SU-DHL-6 (cell line): ENCODE results near the gene YIPF5.

ENCODE experiments used
- H2AFZ ChIP-seq: fragments of 200-600 bp; sonication (generic); 2 replicates; pipeline ENCODE4 v1.6.1; 2014; ENCODE audit warnings: low read depth, mild to moderate bottlenecking, moderate library complexity, mixed read lengths, antibody characterized with exemption, low read length; ENCODE audit not compliant: severe bottlenecking
- H3F3A ChIP-seq: fragments of 200-600 bp; shearing (Covaris generic); 2 replicates; pipeline ENCODE4 v1.6.0; 2016; ENCODE audit warnings: antibody characterized with exemption, mild to moderate bottlenecking; ENCODE audit not compliant: insufficient read depth
- H3K27ac ChIP-seq: fragments of 200-600 bp; sonication (generic); 2 replicates; pipeline ENCODE4 v1.5.1; 2016; ENCODE audit warnings: low read depth, mild to moderate bottlenecking, low read length, moderate library complexity, mixed read lengths
- H3K27me3 ChIP-seq: fragments of 200-600 bp; sonication (generic), shearing (Covaris generic); 2 replicates; pipeline ENCODE4 v1.6.0; 2014; ENCODE audit warnings: mild to moderate bottlenecking, low read length
- H3K36me3 ChIP-seq: fragments of 200-600 bp; sonication (generic); 2 replicates; pipeline ENCODE4 v1.6.1; 2014; ENCODE audit warnings: mild to moderate bottlenecking, low read length, mixed read lengths
- H3K4me2 ChIP-seq: fragments of 300-600, 200-600 bp; shearing (Covaris generic), sonication (generic); 2 replicates; pipeline ENCODE4 v1.6.0; 2014; ENCODE audit warnings: low read length, low read depth, mild to moderate bottlenecking; ENCODE audit not compliant: poor library complexity, severe bottlenecking
- H3K4me3 ChIP-seq: fragments of 200-600 bp; sonication (generic); 2 replicates; pipeline ENCODE4 v1.5.1; 2014; ENCODE audit warnings: antibody characterized with exemption, low read length, mild to moderate bottlenecking, mixed read lengths; ENCODE audit not compliant: insufficient read depth, poor library complexity, severe bottlenecking
- H3K79me2 ChIP-seq: fragments of 200-600 bp; sonication (generic); 2 replicates; pipeline ENCODE4 v1.6.1; 2014; ENCODE audit warnings: mild to moderate bottlenecking, low read length, moderate library complexity; ENCODE audit not compliant: insufficient read depth
- H3K9ac ChIP-seq: fragments of 200-600 bp; sonication (generic); 2 replicates; pipeline ENCODE4 v1.7.0; 2014; ENCODE audit warnings: mild to moderate bottlenecking, low read length
- H3K9me2 ChIP-seq: fragments of 200-600 bp; sonication (generic); replicated peaks from 2 replicates; pipeline ENCODE4 v1.6.1; 2014; ENCODE audit warnings: low read length; ENCODE audit not compliant: insufficient read depth
- H3K9me3 ChIP-seq: fragments of 200-600 bp; sonication (generic); 2 replicates; pipeline ENCODE4 v1.6.1; 2014; ENCODE audit warnings: low read length, mixed read lengths; ENCODE audit not compliant: insufficient read depth
- H4K20me1 ChIP-seq: fragments of 200-600 bp; sonication (generic); 2 replicates; pipeline ENCODE4 v1.6.1; 2014; ENCODE audit warnings: low read depth, mild to moderate bottlenecking, antibody characterized with exemption, low read length, moderate library complexity, mixed read lengths
- EZH2phosphoT487 ChIP-seq: fragments of 200-600 bp; sonication (generic), shearing (Covaris generic); conservative IDR thresholded peaks from 2 replicates; pipeline ENCODE4 v1.6.1; 2018; ENCODE audit warnings: mild to moderate bottlenecking, antibody characterized with exemption, low read length, moderate library complexity, mixed read lengths
- TF ChIP-seq, protein P1 (sequence below): fragments of 200-600 bp; sonication (generic); IDR thresholded peaks from one replicate; pipeline ENCODE4 v1.5.1; 2017; ENCODE audit warnings: antibody characterized with exemption, mild to moderate bottlenecking, low read length, moderate library complexity; ENCODE audit not compliant: insufficient read depth, poor library complexity, severe bottlenecking

YIPF5 gene

DNA sequence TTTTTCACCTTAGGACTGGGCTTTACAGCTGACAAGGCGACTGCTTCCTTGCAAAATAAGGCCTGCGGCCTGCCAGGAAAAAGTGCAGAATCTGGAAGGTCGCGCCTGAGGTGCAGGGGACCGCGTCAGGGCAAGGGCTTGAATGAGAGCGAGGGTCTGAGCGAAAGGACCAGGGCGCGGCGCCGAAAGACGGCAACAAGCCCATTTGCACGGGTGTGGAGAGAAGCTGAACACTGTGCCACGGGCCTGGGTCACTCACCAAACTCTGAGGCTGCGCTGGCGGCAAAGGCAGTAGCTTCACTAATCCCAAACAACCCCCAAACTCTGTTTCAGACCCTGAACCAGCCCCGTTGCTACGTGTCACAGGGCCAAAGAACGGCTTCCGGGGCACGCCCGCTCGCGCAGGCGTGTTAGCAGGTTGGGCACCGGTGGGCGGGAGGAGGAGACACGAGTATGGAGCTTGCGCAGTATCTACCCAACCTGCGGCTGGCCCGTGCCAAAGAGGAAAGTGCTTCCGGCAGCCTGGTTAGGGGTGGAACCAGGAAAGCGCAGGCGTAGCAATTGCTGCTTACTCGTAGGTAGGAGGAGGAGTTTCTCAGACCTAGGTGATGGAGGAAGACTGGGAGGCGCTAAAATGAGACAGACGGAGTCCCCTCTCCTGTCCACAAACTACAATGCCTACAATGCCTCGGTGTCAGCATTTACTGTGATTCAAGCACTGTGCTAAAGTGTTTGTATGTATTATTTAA lies at the start of gene YIPF5, which contains the start of gene KCTD16:
YIPF5 (minus strand) TSS at position 384 of the 749 bp plus-strand sequence. CDS start 704 bp downstream, outside the sequence.
KCTD16 (plus strand) TSS at position 598 of the 749 bp plus-strand sequence.
- Histone ChIP-seq H3K4me3 (peak within 1 kb of the TSS; percentile 72), H3K27me3 (no peaks in the 10 kb centered on the region), H4K20me1 (no peaks in the 10 kb centered on the region), H3K9me2 (no peaks in the 10 kb centered on the region), H3K4me2 (peak within 1 kb of the TSS; percentile 87), H3K27ac (peak within 1 kb of the TSS; percentile 22), H3K9me3 (no peaks in the 10 kb centered on the region), H3F3A (no peaks in the 10 kb centered on the region), H3K9ac (peak within 1 kb of the TSS; percentile 71), H3K36me3 (peaks cover 22% of the 10 kb centered on the region; the same call in 1 of the 2 replicates), H2AFZ (peak within 1 kb of the TSS; percentile 23), H3K79me2 (peaks cover 40% of the 10 kb centered on the region)
- TF ChIP-seq, protein P1, sequence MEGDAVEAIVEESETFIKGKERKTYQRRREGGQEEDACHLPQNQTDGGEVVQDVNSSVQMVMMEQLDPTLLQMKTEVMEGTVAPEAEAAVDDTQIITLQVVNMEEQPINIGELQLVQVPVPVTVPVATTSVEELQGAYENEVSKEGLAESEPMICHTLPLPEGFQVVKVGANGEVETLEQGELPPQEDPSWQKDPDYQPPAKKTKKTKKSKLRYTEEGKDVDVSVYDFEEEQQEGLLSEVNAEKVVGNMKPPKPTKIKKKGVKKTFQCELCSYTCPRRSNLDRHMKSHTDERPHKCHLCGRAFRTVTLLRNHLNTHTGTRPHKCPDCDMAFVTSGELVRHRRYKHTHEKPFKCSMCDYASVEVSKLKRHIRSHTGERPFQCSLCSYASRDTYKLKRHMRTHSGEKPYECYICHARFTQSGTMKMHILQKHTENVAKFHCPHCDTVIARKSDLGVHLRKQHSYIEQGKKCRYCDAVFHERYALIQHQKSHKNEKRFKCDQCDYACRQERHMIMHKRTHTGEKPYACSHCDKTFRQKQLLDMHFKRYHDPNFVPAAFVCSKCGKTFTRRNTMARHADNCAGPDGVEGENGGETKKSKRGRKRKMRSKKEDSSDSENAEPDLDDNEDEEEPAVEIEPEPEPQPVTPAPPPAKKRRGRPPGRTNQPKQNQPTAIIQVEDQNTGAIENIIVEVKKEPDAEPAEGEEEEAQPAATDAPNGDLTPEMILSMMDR: no peak
- no peak for TF ChIP-seq EZH2phosphoT487

DNA sequence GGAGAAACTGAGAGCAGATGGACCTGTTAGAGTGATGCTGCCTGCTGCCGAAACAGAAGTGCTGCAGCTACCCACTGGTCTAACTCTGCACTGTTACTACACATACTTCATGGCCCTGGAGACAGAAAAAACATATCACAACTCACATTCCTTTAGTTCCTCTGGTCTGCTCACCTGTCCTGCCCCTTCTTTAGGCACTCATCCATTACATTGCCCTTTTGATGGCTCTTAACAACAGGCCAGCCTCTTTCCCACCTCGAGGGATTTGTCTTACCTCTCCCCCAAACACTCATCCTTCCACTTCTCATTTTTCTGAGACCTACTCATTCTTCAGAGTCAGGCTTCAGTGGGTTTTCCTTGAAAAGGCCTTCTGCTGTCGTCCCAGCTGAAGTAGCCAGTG lies 49.4 kb upstream of the YIPF5 start:
- H3K9me2 ChIP-seq: no peaks in the 10 kb centered on the region
- no peaks in the 10 kb centered on the region for H3K36me3 ChIP-seq
- H3K4me2 ChIP-seq: no peak overlapping the region
- no peak overlapping the region for H3K4me3 ChIP-seq
- H3K9ac ChIP-seq: no peak overlapping the region
- no peak overlapping the region for H2AFZ ChIP-seq
- H3F3A ChIP-seq: no peaks in the 10 kb centered on the region
- no peaks in the 10 kb centered on the region for H3K79me2 ChIP-seq
- H3K27me3 ChIP-seq: no peaks in the 10 kb centered on the region
- no peaks in the 10 kb centered on the region for H3K9me3 ChIP-seq
- TF ChIP-seq EZH2phosphoT487: no peak
- TF ChIP-seq, protein P1: no peak
- no peaks in the 10 kb centered on the region for H4K20me1 ChIP-seq
- no peak overlapping the region for H3K27ac ChIP-seq

DNA sequence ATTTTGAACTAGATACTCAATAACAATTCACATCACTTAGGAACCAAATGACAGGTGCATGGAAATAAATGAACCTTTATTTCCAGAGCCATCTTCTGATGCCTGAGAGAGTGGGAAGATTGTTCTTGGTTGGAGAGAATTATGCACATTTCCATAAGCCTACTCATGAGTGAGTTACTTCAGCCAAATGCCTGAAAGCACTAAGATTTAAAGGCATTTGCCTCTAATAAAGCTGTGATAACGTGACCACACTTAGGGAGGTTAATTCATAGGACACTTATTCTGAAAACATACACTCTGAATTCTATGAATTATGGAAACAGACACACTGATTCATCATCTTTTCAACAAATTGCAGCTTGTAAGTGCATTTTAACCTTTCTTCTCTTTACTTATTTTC lies 40.2 kb upstream of the YIPF5 start:
- Histone ChIP-seq H3K4me2 (no peak overlapping the region), H3K4me3 (no peak overlapping the region), H3K27ac (no peak overlapping the region)

More for the DNA sequence above, 40.2 kb upstream of the YIPF5 start:
- H3K36me3 ChIP-seq: no peaks in the 10 kb centered on the region
- H3K9me3 ChIP-seq: no peaks in the 10 kb centered on the region
- TF ChIP-seq EZH2phosphoT487: no peak
- TF ChIP-seq, protein P1: no peak
- H3F3A ChIP-seq: no peaks in the 10 kb centered on the region
- H4K20me1 ChIP-seq: no peaks in the 10 kb centered on the region
- H3K79me2 ChIP-seq: no peaks in the 10 kb centered on the region
- no peak overlapping the region for H2AFZ ChIP-seq
- H3K9ac ChIP-seq: no peak overlapping the region
- H3K9me2 ChIP-seq: no peaks in the 10 kb centered on the region
- H3K27me3 ChIP-seq: no peaks in the 10 kb centered on the region
